ENCODE results near the gene NOP10. TPM values are rescaled to one million over a fixed set of nuclear protein-coding genes. Genes with fewer than 3 reads are reported as not detected.

NOP10 gene
- total and polyA plus RNA-seq, 2 donors from 2014 or later, result 92.9 to 383 TPM

DNA sequence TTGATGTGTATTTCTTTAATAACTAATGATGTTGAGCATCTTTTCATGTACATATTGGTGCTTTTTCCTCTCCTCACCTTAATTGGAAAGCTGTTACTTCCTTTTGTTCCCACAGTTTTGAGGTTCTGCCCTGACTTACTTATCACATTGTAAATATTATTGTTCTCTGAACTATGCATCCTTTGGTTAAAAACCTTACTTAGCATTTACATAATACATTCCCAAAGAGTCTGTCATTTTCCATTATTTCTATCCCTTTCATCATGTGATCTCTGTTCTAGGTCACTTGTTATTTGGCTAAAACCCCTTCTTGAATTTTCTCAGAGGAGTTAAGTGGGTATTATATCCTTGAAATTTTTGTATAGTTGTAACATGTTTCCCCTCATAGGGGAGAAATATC is 38.3 kb downstream of the NOP10 start:
- no peak overlapping the region for H3K4me3 ChIP-seq (ENCODE audit: low read length in 3 of 3)
- H3K27ac ChIP-seq (ENCODE audit: low read depth in 2 of 2, low read length in 2 of 2), result no peak overlapping the region
- TF ChIP-seq, protein P1, sequence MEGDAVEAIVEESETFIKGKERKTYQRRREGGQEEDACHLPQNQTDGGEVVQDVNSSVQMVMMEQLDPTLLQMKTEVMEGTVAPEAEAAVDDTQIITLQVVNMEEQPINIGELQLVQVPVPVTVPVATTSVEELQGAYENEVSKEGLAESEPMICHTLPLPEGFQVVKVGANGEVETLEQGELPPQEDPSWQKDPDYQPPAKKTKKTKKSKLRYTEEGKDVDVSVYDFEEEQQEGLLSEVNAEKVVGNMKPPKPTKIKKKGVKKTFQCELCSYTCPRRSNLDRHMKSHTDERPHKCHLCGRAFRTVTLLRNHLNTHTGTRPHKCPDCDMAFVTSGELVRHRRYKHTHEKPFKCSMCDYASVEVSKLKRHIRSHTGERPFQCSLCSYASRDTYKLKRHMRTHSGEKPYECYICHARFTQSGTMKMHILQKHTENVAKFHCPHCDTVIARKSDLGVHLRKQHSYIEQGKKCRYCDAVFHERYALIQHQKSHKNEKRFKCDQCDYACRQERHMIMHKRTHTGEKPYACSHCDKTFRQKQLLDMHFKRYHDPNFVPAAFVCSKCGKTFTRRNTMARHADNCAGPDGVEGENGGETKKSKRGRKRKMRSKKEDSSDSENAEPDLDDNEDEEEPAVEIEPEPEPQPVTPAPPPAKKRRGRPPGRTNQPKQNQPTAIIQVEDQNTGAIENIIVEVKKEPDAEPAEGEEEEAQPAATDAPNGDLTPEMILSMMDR (IDR thresholded peaks at IDR 0.05; ENCODE audit: borderline replicate concordance, extremely low read depth, insufficient read depth), result no peak
- H3K36me3 ChIP-seq (ENCODE audit: control insufficient read depth in 2 of 3, insufficient read depth in 3 of 3, low read length in 3 of 3), result no peaks in the 10 kb centered on the region
- DNase-seq (no peak), FAIRE-seq (no peak)
- no peak overlapping the region for H3K9ac ChIP-seq (ENCODE audit: low read length in 3 of 3)
- H3K4me1 ChIP-seq (ENCODE audit: control insufficient read depth in 2 of 3, insufficient read depth in 2 of 3, low read depth in 1 of 3, low read length in 3 of 3), result no peaks in the 10 kb centered on the region
- no peaks in the 10 kb centered on the region for H3K9me3 ChIP-seq (ENCODE audit: control insufficient read depth in 2 of 3, insufficient read depth in 1 of 3, low read length in 3 of 3)
- no peaks in the 10 kb centered on the region for H3K27me3 ChIP-seq (ENCODE audit: control insufficient read depth, insufficient read depth, low read length)
- intact Hi-C loops (cut with DNase I), result no loop called here

DNA sequence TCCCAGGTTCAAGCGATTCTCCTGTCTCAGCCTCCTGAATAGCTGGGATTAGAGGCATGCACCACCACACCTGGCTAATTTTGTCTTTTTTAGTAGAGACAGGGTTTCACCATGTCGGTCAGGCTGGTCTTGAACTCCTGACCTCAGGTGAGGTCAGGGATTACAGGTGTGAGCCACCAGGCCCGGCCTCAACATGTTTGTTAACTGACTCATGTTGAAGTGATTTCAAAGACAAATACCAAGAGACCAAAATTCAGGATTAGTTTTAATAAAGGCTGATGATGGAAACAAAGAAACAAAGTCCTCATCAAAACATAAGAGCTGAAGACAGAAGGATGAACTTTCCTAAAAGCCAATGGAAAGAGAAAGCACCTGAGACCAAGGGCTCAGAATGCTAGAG is 41.9 kb downstream of the NOP10 start:
- Histone ChIP-seq H3K9ac (ENCODE audit: low read length in 3 of 3) (no peak overlapping the region), H3K4me3 (ENCODE audit: low read length in 3 of 3) (no peak overlapping the region), H3K27me3 (ENCODE audit: control insufficient read depth, insufficient read depth, low read length) (no peaks in the 10 kb centered on the region), H3K27ac (ENCODE audit: low read depth in 2 of 2, low read length in 2 of 2) (no peak overlapping the region), H3K36me3 (ENCODE audit: control insufficient read depth in 2 of 3, insufficient read depth in 3 of 3, low read length in 3 of 3) (no peaks in the 10 kb centered on the region), H3K4me1 (ENCODE audit: control insufficient read depth in 2 of 3, insufficient read depth in 2 of 3, low read depth in 1 of 3, low read length in 3 of 3) (no peaks in the 10 kb centered on the region), H3K9me3 (ENCODE audit: control insufficient read depth in 2 of 3, insufficient read depth in 1 of 3, low read length in 3 of 3) (no peaks in the 10 kb centered on the region)
- TF ChIP-seq, protein P1 (IDR thresholded peaks at IDR 0.05; ENCODE audit: borderline replicate concordance, extremely low read depth, insufficient read depth), result no peak
- DNase-seq (no peak), FAIRE-seq (no peak)
- intact Hi-C loops (cut with DNase I), result no loop called here

DNA sequence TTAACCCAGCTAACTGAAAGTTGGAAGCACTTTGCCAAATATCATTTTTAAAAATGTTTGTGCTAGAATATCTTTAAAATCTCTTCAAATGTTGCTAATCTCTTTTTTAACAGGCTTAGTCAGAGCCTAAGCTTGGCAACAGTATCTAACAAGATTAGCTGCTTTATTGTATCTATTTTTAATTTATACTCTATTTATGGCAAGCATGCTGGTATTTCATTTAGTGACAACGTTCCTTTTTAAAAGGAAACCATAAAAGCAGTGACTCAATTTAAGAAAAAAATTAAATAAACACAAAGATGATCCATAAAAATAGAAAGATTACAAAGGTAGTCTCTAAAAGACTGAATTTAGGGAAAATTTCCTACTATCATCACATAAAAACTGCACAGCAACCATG is 45.9 kb downstream of the NOP10 start:
- H3K4me3 ChIP-seq (ENCODE audit: low read length in 3 of 3), result no peak overlapping the region
- no peaks in the 10 kb centered on the region for H3K9me3 ChIP-seq (ENCODE audit: control insufficient read depth in 2 of 3, insufficient read depth in 1 of 3, low read length in 3 of 3)
- intact Hi-C loops (cut with DNase I), result no loop called here
- FAIRE-seq, result no peak
- H3K27me3 ChIP-seq (ENCODE audit: control insufficient read depth, insufficient read depth, low read length), result no peaks in the 10 kb centered on the region
- no peaks in the 10 kb centered on the region for H3K36me3 ChIP-seq (ENCODE audit: control insufficient read depth in 2 of 3, insufficient read depth in 3 of 3, low read length in 3 of 3)
- no peaks in the 10 kb centered on the region for H3K4me1 ChIP-seq (ENCODE audit: control insufficient read depth in 2 of 3, insufficient read depth in 2 of 3, low read depth in 1 of 3, low read length in 3 of 3)
- TF ChIP-seq, protein P1 (IDR thresholded peaks at IDR 0.05; ENCODE audit: borderline replicate concordance, extremely low read depth, insufficient read depth), result no peak
- no peak overlapping the region for H3K27ac ChIP-seq (ENCODE audit: low read depth in 2 of 2, low read length in 2 of 2)
- H3K9ac ChIP-seq (ENCODE audit: low read length in 3 of 3), result no peak overlapping the region
- no peak for DNase-seq

GRCh38 chr15:34292621-34293020 is 50.3 kb downstream of the NOP10 start:
- Histone ChIP-seq H3K27ac (ENCODE audit: low read depth in 2 of 2, low read length in 2 of 2) (no peak overlapping the region), H3K36me3 (ENCODE audit: control insufficient read depth in 2 of 3, insufficient read depth in 3 of 3, low read length in 3 of 3) (no peaks in the 10 kb centered on the region), H3K9ac (ENCODE audit: low read length in 3 of 3) (no peak overlapping the region), H3K4me1 (ENCODE audit: control insufficient read depth in 2 of 3, insufficient read depth in 2 of 3, low read depth in 1 of 3, low read length in 3 of 3) (no peaks in the 10 kb centered on the region), H3K4me3 (ENCODE audit: low read length in 3 of 3) (no peak overlapping the region), H3K9me3 (ENCODE audit: control insufficient read depth in 2 of 3, insufficient read depth in 1 of 3, low read length in 3 of 3) (no peaks in the 10 kb centered on the region), H3K27me3 (ENCODE audit: control insufficient read depth, insufficient read depth, low read length) (no peaks in the 10 kb centered on the region)
- intact Hi-C loops (cut with DNase I), result no loop called here
- TF ChIP-seq, protein P1 (IDR thresholded peaks at IDR 0.05; ENCODE audit: borderline replicate concordance, extremely low read depth, insufficient read depth), result no peak
- FAIRE-seq (no peak), DNase-seq (no peak)
